Measurements from ENCODE around the gene FFAR1.

- no peak for TF ChIP-seq POLR2A (IDR thresholded peaks at IDR 0.05; ENCODE audit: low read length)
- TF ChIP-seq GATA1 (IDR thresholded peaks at IDR 0.05; ENCODE audit: low read depth, low read length), result no peak
Observed at GRCh38 chr19:35381318-35381717, 33.6 kb downstream of the FFAR1 start.

Data from erythroblast (primary cell).